Umbilical cord (tissue), 2 donors: Measurements from ENCODE around the gene HSPA5. TPM values are rescaled to one million over a fixed set of nuclear protein-coding genes. Genes with fewer than 3 reads are reported as not detected.
"Not testable (repeated sequence)": the region's sequence is repeated elsewhere in the genome, so short reads cannot be mapped to it uniquely, and the experiment has no call there.

Experiments
- DNase-seq: peaks from one replicate; pipeline ENCODE4 v3.0.0-alpha.2; 2015; ENCODE audit warnings: low spot score
- total RNA-seq: library from RNA; depleted of rRNA; stranded (reverse); fragments of >200 nt; gene quantifications from one replicate; pipeline ENCODE4 v1.2.3, GENCODE V29; 2014; ENCODE audit warnings: low replicate concordance; ENCODE audit not compliant: insufficient read depth

The HSPA5 gene
- total RNA-seq, 1 donor from 2014 or later, result 69.3 TPM

- DNase-seq, result no peak
These were observed 958 bp upstream of the HSPA5 start for GRCh38 chr9:125241863-125242739.

GRCh38 chr9:125240649-125240999 lies 519 bp downstream of the HSPA5 start:
- no peak for DNase-seq

GRCh38 chr9:125239631-125240597 lies 1.2 kb downstream of the HSPA5 start:
- no peak for DNase-seq

- no peak for DNase-seq
These were observed 2.2 kb downstream of the HSPA5 start for GRCh38 chr9:125238915-125239446.

GRCh38 chr9:125238127-125238914 lies 2.8 kb downstream of the HSPA5 start:
- no peak for DNase-seq

- not testable (repeated sequence) for DNase-seq
These were observed 4.5 kb downstream of the HSPA5 start for GRCh38 chr9:125236520-125237159.

- no peak for DNase-seq
These were observed 5.2 kb downstream of the HSPA5 start for GRCh38 chr9:125235804-125236519.

- DNase-seq, result not testable (repeated sequence)
These were observed 7.0 kb downstream of the HSPA5 start for GRCh38 chr9:125234099-125234498.

- peak; percentile 90 for DNase-seq
These were observed 7.5 kb downstream of the HSPA5 start for GRCh38 chr9:125233678-125234077.

- DNase-seq, result no peak
These were observed 13.4 kb downstream of the HSPA5 start for GRCh38 chr9:125227761-125228160.

GRCh38 chr9:125224858-125225257 lies 16.3 kb downstream of the HSPA5 start:
- DNase-seq, result not testable (repeated sequence)

GRCh38 chr9:125218621-125219020 lies 22.5 kb downstream of the HSPA5 start:
- no peak for DNase-seq

GRCh38 chr9:125214186-125214585 lies 27.0 kb downstream of the HSPA5 start:
- no peak for DNase-seq

GRCh38 chr9:125204477-125204876 lies 36.7 kb downstream of the HSPA5 start:
- DNase-seq, result no peak

GRCh38 chr9:125202846-125203618 lies 38.1 kb downstream of the HSPA5 start:
- no peak for DNase-seq

GRCh38 chr9:125200216-125201047 lies 40.7 kb downstream of the HSPA5 start, which contains the start of gene RABEPK:
TSS of gene RABEPK (plus strand) at chr9:125200542. CDS start at chr9:125203014, 2,472 bp downstream.
- peak; percentile 97 for DNase-seq

- not testable (repeated sequence) for DNase-seq
These were observed 45.6 kb downstream of the HSPA5 start for GRCh38 chr9:125195591-125195990.

- DNase-seq, result not testable (repeated sequence)
These were observed 46.7 kb downstream of the HSPA5 start for GRCh38 chr9:125194466-125194865.
